GM12892 (cell line): ENCODE results near the gene TXNDC17.

Experiments used
- POLR2A ChIP-seq: IDR thresholded peaks from 2 replicates; pipeline ENCODE4 v1.6.1; 2011; ENCODE audit warnings: low read depth, low read length, control low read depth
- POLR2AphosphoS5 ChIP-seq: IDR thresholded peaks from 2 replicates; pipeline ENCODE4 v1.6.1; 2011; ENCODE audit warnings: low read depth, low read length, control low read depth

GRCh38 chr17:6608321-6608720 lies 32.5 kb upstream of the TXNDC17 start:
- TF ChIP-seq POLR2AphosphoS5 (no peak), POLR2A (no peak)
